Measurements from ENCODE around the gene CDC34.

DNA sequence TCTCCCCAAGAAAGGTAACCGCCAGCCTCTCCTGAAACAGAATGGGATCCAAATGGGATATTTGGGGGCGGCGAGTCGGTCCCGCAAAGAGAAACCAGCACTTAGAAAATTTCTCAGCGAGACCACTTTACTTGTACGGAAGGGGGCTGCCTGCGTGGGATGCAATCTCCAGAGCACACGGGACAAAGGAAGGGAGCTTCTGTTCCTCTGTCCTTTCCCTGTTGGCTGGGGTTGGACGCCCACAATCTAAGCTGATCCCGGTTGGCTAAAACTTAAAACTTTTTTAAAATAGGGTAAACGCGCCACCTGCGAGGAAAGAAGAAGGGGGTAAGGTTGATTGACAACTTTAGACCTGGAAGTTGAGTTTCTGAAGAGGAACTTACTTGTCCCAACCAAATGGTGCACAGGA, 40.0 kb downstream of the CDC34 start:
- TF ChIP-seq, protein P1, sequence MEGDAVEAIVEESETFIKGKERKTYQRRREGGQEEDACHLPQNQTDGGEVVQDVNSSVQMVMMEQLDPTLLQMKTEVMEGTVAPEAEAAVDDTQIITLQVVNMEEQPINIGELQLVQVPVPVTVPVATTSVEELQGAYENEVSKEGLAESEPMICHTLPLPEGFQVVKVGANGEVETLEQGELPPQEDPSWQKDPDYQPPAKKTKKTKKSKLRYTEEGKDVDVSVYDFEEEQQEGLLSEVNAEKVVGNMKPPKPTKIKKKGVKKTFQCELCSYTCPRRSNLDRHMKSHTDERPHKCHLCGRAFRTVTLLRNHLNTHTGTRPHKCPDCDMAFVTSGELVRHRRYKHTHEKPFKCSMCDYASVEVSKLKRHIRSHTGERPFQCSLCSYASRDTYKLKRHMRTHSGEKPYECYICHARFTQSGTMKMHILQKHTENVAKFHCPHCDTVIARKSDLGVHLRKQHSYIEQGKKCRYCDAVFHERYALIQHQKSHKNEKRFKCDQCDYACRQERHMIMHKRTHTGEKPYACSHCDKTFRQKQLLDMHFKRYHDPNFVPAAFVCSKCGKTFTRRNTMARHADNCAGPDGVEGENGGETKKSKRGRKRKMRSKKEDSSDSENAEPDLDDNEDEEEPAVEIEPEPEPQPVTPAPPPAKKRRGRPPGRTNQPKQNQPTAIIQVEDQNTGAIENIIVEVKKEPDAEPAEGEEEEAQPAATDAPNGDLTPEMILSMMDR (IDR thresholded peaks at IDR 0.05): no peak
- peak; percentile 2; the same call in 1 of the 2 replicates for TF ChIP-seq POLR2AphosphoS5 (IDR thresholded peaks at IDR 0.05; ENCODE audit: low read depth, low read length)
- TF ChIP-seq, protein P2, sequence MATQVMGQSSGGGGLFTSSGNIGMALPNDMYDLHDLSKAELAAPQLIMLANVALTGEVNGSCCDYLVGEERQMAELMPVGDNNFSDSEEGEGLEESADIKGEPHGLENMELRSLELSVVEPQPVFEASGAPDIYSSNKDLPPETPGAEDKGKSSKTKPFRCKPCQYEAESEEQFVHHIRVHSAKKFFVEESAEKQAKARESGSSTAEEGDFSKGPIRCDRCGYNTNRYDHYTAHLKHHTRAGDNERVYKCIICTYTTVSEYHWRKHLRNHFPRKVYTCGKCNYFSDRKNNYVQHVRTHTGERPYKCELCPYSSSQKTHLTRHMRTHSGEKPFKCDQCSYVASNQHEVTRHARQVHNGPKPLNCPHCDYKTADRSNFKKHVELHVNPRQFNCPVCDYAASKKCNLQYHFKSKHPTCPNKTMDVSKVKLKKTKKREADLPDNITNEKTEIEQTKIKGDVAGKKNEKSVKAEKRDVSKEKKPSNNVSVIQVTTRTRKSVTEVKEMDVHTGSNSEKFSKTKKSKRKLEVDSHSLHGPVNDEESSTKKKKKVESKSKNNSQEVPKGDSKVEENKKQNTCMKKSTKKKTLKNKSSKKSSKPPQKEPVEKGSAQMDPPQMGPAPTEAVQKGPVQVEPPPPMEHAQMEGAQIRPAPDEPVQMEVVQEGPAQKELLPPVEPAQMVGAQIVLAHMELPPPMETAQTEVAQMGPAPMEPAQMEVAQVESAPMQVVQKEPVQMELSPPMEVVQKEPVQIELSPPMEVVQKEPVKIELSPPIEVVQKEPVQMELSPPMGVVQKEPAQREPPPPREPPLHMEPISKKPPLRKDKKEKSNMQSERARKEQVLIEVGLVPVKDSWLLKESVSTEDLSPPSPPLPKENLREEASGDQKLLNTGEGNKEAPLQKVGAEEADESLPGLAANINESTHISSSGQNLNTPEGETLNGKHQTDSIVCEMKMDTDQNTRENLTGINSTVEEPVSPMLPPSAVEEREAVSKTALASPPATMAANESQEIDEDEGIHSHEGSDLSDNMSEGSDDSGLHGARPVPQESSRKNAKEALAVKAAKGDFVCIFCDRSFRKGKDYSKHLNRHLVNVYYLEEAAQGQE (IDR thresholded peaks at IDR 0.05; ENCODE audit: insufficient read depth in 1 of 2, low read depth in 2 of 2, low read length in 1 of 2): no peak
